Stimulated activated CD4-positive, alpha-beta T cell treated with anti-CD3 and anti-CD28 coated beads, Interleukin-15, amount 100 ng/mL, for 1 hour (primary cell): ENCODE measurements around the gene SYNGR1.

Source experiments
- DNase-seq, 2 donors: peaks; one replicate each; pipeline ENCODE4 v3.0.0-alpha.2; 2020; ENCODE audit warnings: low read depth in 1 of 2, low spot score in 1 of 2

Gene SYNGR1, protein sequence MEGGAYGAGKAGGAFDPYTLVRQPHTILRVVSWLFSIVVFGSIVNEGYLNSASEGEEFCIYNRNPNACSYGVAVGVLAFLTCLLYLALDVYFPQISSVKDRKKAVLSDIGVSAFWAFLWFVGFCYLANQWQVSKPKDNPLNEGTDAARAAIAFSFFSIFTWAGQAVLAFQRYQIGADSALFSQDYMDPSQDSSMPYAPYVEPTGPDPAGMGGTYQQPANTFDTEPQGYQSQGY

DNA sequence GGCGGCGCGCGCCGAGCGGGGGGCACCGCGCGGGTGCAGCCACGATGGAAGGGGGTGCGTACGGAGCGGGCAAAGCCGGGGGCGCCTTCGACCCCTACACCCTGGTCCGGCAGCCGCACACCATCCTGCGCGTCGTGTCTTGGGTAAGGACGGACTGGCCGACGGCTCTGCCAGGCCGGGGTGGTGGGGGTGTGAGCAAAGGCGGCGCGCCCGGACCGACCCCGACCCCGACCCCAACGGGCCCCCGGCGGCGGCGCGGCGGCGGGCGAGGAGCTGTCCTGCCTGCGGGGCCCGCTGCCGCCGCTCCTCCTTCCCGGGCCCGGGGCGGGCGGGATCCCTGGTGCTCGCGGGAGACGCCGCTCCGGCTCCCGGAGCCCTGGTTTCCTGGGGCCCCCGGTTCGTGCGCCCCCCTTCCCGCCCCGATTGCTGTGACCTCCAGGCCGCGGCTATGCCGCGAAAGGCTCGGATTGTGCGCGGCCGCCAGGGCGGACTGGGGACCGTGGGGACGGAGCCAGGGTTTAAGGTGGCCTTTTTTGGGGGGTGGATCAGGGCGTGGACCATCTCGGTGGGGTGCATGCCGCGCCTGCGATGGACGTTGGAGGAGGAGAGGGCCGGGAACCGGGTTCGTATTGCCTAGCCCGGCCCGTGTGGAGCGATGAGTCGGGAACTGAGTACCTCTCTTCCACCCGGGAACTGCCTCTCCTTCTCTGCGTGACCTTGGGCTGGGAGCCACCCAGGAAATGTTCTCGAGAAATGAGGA is at the start of gene SYNGR1:
TSS of gene SYNGR1 (plus strand) at position 25 of the 760 bp plus-strand sequence. CDS start at position 45, 20 bp downstream.
- peak in 1 of 2 donors; percentile 3 for DNase-seq

DNA sequence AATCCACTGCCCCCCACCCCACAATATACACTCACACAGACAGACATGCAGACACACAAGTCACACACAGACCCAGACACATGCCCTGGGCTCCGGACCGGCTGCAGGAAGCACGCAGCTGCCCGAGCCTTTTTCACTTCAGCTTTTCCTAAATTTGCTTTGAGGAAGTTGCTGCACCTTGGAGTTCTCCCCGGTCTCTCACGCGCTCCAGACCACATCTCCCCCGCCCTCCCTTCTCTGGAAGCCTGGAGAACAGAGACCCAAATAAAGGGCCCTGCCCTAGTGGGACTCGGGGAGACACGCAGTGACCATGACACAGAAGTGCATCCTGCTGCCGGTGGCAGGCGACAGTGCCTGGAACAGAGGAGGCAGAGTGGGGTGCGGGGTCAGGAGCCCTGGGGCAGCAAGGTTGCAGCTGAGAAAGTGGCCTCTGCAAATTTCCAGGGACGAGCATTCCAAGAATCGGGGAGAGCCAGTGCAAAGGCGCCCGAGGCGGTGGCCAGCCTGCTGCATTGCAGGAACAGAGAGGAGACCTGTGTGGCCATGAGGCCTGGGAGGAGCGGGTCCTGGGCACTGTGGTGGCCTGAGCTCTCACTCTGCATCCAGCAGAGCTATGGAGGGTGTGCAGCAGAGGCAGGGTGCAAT is 49.5 kb upstream of the SYNGR1 start:
- DNase-seq = no peak

DNA sequence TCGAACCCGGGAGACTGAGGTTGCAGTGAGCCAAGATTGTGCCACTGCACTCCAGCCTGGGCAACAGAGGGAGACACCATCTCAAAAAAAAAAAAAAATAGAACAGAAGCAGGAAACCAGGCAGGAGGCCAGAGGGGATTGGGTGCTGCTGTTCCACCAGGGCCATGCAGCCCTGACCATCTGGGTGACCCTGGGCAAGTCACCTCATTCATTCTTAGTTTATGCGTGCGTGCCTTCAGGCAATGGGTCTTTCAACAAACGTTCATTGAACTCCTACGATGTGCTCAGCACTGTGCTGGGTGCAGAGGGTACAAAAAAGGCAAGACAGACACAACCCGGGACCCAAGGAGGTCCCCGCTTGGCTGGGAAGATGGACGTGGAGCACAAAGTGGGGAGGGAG is 48.7 kb upstream of the SYNGR1 start:
- no peak for DNase-seq

DNA sequence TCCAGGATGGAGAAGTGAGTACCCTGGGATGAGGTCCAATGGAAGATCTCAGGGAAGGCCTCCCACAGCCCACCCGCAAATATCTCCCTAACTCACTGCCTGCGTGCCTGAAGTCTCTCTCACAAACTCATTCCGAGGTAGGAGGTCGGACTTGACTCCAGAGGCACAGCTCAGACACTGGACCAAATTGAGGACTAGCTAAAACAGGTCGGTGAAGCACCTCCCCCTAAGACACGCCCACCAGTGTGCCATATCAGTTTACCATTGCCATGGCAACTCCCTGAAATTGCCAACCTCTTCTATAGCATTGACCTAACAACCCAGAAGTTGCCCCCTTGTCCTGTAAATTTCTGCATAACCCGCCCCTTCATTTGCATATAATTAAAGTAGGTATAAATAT is 47.9 kb upstream of the SYNGR1 start:
- DNase-seq = no peak

DNA sequence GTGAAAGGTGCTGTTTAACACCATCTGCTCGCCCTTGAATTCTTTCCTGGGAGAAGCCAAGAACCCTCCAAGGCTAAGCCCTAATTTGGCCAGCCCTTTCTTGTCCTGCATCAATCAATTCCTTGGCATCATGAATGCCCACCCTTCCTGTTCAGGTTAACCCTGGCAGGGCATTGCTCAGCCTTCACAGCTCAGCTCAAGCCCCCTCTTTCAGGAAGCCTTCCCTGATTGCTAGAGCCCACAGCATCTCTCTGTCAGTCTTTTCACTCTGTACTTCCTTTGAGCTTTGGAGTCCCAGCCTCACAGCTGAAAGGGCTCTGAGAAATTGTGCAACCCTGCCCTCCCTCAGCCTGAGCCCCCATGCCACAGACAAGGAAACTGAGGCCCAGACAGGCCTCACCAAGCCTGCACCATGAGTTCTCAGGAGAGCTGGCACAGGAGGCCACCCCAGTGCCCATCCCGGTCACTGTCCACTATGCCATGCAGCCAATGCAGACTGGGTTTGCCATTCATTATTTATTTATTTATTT is 47.3 kb upstream of the SYNGR1 start:
- DNase-seq = no peak

- DNase-seq = no peak
Observed at GRCh38 chr22:39303358-39303757, 46.4 kb upstream of the SYNGR1 start.

DNA sequence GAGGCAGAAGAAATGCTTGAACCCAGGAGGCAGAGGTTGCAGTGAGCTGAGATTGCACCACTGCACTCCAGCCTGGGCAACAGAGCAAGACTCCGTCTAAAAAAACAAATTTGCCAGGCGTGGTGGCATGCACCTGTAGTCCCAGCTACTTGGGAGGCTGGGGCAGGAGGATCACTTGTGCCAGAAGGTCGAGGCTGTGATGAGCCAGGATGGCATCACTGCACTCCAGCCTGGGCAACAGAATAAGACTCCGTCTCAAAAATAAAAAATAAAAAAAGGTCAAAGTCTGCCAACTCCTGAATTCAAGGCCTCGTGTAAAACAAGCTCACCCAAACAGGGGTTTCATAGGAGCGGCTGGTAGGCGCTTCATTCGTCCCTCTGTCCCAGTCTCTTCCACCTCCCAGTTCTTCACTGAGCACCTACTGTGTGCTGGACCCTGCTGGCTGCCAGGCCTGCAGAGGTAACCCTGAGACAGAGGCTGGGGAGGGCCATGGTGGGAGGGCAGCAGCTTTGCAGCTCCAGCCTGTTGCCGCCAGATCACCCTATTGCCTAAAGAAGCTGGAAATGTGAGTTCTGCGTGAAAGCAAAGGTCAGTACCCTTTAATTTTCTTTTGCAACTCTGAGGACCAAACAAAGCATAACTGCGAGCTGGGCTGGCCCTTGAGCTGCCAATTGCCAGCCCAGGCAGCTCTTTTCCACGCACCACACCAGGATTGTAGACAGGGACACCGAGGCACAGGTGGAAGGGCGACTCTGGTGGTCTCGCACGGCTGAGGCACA is 45.7 kb upstream of the SYNGR1 start:
- no peak for DNase-seq

GRCh38 chr22:39306456-39307361 is 43.1 kb upstream of the SYNGR1 start:
- peak in 1 of 2 donors; percentile 24 for DNase-seq

DNA sequence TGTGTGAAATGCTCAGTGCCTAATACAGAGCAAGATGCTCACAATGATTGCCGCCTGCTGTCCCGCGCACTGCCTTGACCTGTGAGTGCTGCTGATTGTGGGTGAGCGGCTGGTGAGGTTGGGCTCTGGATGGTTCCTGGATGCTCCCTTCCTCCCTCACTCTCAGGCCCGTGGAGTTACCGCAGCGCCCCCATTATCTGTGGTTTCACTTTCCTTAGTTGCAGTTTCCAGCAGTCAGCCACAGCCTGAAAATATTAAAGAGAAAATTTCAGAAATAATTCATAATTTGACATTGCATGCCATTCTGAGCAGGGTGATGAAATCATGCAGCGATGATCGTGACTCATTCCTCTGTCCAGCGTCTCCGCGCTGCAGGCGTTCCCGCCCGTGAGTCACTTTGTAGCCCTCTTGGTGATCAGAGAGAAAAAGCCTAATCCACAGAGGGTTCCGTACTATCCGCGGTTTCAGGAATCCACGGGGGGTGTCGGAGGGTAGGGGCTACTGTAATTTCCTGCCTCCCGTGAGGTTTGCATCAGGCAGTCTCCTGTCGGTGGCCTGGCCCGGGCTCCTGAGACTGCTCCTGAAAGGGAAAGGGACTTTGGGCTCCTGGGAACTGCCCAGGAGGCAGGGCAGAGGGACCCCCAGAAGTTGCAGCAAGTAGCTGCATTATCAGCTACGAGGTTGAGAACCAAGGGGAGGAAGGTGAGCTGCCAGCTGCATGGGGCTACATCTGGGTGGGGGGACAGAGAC is 41.0 kb upstream of the SYNGR1 start:
- no peak for DNase-seq

- no peak for DNase-seq
Observed at GRCh38 chr22:39309364-39309861, 40.4 kb upstream of the SYNGR1 start.

- no peak for DNase-seq
Observed at GRCh38 chr22:39309881-39310714, 39.7 kb upstream of the SYNGR1 start.

- no peak for DNase-seq
Observed at GRCh38 chr22:39311592-39312400, 38.0 kb upstream of the SYNGR1 start.

GRCh38 chr22:39312410-39312809 is 37.4 kb upstream of the SYNGR1 start:
- no peak for DNase-seq

DNA sequence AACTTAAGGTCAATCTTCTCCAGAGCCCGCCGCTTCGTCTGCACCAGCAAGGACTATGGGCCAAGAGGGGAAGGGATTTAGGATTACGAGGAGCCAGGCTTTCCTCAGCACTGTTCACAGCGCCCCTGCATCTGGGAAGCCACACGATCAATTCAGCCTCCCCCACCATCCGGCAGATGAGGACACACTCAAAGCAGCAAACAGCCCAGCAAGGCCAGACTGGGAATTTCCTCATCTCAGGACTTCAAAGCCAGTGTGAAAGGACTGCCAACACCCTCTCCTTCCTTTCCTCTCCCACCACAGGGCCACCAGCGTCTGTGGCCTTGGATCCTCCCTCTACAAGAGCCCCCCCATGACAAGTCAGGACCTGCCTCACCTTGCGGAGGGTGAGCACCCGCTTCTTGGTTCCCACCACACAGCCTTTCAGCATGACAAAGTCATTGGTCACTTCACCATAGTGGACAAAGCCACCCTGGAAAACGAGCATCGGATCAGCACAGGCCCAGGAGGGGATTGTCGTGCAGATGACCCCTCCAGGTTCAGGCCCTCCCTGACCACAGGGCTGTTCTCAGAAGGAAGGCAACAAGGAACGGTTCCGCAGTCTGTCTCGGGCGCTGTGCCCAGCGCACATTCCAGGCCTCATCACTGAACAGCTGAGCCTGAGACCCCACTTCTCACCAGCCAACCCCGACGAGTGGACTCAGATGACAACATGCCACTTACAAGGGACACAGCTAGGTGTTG is 36.4 kb upstream of the SYNGR1 start:
- DNase-seq = no peak

- DNase-seq = no peak
Observed at GRCh38 chr22:39314251-39314971, 35.4 kb upstream of the SYNGR1 start.

- DNase-seq = no peak
Observed at GRCh38 chr22:39315389-39315788, 34.4 kb upstream of the SYNGR1 start.
